ENCODE results near the gene SLC24A3.
A peak's percentile ranks its signal among the peaks of the same experiment; 100 is the strongest.

The SLC24A3 gene

DNA sequence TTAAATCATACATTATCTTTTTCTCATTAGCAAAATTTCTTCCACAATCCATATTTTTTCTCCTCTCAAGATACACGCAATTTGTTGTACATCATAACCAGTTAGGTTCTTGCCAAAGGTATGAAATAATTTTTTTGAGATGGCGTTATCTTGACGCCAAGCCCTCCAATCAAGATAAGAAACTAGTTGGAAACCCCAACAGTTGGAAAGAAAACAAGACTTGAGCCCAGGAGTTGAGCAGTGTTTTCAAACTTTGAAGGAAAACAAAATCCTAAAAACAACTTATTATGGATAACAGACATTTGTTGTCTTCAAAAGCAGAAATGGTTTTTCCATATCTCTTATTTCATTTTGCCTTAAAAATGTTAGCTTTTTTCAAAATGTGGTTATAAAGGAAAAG lies 184.8 kb downstream of the SLC24A3 start:
- no peak for DNase-seq

DNA sequence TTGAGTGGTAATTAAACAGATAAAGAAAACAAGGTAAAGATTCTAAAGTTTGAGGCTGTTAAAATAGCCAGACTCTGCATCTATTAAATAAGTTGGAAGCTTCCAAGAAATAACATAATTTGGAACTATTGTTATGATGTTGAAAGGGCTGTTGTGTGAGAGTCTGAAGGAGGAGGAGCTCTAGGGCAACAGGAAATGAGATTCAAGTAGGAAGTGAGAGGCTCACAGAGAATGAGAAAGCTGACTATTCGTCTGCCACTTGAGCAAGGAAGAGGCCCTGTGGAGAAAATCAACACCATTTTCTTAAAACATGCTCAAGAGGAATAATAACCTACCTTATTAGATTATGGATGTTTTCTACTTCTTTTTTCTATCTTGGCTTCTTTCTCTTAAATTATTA lies 185.2 kb downstream of the SLC24A3 start:
- DNase-seq = no peak

DNA sequence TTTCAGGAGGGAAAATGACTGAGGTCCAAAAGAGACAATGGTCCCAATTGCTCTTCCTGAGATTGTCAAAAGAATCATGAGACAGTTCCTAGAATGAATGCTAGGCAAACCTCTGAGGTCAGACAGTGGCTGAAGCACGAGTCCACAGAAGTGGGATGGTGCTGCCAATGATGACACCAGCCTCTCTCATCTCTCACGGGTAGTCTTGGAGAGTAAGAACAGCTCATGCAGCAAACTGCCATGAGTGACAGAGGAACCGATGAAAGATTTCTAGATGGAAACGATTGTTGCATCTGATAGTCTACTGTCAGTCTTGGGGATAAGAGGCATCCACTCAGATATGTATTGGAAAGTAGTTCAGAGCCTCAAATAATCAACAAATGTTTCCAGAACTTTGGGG lies 188.7 kb downstream of the SLC24A3 start:
- no peak for DNase-seq

DNA sequence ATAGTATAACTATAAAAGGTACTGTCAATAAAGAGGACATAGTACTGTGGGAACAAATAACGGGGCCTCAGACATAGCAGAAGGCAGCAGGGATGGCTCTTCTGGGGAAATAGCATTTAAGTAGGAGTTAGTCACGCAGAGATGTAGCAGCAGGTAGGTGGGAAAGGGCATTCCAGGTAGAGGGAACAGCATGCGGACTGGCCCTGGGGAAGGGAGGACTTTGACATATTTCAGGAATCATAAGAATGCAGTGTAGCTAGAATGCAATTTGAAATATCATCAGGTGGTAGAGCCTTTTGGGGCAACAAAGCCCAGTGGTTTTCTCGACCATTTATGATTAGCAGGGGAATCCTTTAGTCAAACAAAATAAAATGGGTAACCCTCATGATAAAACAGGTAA lies 191.1 kb downstream of the SLC24A3 start:
- no peak for DNase-seq

DNA sequence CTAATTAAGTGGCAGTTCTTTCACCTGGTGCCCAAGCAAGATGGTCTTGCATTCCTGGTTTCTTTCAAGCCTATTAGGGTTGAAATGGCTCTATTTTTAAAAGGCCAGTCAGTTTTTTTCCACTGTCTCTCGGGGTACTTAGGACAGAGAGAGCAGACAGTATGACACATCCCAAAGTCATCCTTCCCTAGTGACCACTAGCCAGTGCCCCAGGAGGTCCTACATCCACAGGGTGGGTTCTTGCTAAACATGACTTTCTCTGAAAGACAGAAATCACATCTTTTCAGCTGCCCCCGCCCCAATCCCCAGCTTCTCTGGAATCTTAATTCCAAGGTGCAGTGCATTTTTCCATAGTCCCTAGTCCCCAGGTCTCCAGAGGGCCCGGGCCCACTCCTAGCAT lies 192.4 kb downstream of the SLC24A3 start:
- DNase-seq = no peak

DNA sequence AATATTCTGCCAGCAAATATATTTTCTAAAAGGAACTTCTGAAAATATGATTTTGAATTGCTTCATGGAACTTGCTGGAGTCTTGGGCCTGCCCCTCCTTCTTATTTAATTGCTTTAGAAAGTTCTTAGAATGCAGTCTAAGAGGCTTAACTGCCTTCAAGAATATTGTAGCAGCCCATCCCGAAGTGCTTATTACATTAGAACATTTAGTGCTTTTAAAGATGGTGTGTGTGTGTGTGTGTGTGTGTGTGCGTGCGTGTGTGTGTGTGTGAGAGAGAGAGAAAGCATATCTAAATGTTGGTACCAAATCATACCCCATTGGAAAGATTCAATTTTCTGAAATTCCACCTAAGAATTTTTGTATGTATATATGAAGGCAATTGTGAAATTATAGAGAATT lies 193.5 kb downstream of the SLC24A3 start:
- no peak for DNase-seq

DNA sequence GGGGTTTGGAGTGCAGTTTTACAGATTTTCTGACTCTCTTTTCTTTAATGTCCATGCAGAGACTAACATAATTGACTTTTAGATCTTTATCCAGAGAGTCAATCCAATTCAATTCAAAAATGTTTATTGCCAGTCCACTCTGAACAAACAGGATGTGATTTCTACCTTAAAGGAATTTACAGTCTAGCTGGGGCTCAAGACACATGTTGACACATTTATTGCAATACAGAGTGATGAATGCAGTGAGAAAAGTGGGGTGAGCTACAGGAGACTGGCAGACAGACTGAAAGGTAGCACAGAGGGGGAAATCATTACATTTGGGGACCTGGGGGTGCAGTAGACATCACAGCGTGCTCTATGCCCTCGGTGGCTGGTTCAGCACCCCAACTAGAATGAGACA lies 193.9 kb downstream of the SLC24A3 start:
- DNase-seq = no peak

DNA sequence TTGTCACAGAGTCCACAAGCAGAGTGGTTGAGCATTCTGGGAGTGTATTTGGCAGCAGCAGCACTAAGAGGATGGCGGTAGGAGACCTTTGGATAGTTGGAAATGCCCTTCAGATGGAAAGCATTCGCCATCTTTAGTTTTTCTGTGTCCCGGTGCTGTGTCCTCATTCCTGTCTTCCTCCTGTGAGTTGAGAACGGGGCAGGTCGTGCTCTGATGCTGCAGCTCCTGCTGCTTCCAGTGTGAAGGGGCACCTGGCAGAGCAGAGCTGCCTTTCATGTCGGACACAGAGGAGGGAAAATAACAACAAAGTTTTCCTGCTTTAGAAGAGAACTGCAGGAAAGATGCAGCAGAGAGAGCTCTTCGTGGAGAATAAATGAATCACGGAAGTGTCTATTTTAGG lies 194.8 kb downstream of the SLC24A3 start:
- no peak for DNase-seq

DNA sequence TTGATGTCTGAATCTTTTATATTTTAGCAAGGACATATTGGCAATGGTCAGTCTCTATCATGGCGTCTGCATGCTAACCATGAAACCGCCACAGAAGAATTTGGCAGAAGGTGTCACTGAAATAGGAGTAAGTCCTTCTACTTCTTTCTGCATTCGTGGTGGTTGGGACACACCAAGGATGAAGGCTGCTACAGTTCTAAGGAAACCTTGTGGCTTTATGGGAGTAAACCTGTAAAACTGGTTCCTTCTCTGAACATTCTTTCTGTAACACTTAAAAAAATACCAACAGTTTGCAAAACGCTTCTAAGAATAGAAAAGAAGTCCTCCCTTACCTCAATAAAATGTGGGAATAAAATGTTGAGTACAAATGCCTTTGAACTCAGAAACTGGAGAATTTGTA lies 195.3 kb downstream of the SLC24A3 start:
- DNase-seq = no peak

DNA sequence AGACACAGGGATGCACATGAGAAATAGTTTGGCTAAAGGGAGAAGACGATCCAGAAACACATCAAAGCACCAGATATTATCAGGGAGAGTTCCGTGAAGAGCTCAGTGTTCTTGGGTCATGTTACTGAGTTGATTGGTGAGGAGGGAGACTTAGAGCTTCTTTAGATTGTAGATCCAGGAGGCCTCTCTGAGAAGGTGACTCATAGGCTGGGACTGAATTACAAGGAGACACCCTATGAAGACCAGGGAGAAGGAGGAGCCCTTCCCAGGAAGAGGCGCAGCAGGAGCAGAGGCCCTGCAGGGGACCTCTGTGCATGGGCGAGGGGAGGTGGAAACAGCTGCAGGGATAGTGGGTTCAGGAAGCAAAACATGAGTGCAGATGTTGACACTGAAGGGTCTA lies 196.5 kb downstream of the SLC24A3 start:
- DNase-seq = no peak

DNA sequence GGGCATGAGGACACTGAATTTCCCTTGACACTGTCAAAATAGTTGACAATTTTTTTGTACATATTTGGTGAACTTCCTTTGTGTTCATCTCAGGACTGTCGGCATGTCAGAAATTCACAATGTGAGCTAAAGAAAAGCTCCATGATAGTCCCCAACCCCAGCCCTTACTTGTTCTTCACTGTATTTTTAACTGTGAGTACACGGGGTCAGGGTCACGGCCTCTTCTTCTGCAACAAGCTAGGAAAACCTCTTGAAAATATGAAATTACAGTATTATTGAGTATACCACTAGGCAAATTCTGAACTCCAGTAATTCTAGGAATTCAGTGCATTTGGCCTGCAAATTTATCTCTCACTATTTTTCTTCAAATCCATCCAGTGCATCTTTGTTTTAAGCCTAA lies 199.4 kb downstream of the SLC24A3 start:
- no peak for DNase-seq

DNA sequence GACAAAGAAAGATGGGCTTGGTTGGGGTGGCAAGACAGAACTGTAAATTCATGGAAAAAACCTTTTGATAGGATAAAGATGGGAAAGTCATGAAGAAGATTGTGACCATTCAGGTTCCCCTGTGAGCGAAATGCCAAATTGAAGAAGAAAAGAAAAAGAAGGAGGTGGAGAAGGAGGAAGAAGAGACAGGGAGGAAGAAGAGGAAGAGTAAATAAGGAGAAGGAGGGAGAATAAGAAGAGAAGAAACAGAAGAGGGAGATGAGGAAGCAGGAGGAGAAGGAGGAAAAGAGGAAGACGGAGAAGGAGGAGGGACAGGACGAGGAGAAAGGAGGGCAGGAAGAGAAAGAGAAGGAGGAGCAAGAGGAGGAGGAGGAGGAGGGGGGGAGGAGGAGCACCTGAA lies 199.8 kb downstream of the SLC24A3 start:
- no peak for DNase-seq

DNA sequence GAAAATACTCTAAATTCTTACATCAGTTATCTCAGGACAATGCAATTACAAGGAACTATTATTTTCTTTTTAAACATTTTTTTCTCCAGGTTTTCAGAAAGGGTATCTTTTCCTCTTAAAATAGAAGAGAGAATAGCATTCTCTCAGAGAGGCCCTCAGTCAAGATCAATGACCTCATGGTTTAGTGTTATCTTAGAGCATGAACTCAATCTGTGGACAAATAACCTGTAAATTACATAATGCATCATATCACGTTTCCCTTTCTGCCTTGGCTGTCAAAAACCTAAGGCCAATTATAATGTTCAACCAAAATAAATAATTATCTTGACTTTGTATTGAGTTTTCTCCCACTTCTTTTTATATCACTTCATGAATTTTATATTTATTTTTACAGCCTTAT lies 202.2 kb downstream of the SLC24A3 start:
- no peak for DNase-seq

DNA sequence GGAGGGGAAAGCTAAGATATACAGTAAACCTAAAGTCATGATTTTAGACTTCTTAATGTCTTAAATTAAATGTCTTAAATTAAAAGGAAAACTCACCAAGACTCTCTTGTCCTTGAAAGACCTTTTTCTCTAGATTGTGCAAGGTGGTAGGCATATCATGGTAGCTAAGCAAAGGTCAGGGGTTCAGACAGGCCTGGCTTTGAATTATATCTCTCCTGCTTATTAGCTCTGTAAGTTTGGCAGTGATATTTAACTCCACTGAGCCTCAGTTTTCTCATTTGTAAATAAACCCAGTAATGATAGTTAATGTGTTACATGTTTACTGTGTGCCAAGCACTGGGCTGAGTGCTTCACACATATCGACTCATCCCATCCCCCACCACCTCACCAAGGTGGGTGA lies 203.3 kb downstream of the SLC24A3 start:
- no peak for DNase-seq

DNA sequence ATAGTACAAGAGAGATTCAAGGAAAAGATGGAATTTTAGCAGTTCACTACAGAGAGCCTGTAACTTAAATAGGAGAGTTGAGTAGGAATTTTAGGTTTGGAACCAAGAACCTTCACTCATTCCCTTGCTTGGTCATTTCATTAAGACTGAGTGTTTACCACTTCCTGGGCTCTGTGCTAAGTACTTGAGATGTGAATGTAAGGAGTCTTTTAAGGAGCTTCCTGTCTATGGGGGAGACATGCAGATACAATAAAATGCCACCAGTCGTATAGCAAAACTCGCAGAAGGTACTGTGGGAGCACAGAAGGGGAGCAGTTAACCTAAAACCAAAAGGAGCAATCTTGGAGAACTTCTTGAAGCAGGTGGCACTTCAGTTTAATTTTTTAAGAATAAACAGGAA lies 204.2 kb downstream of the SLC24A3 start:
- no peak for DNase-seq

DNA sequence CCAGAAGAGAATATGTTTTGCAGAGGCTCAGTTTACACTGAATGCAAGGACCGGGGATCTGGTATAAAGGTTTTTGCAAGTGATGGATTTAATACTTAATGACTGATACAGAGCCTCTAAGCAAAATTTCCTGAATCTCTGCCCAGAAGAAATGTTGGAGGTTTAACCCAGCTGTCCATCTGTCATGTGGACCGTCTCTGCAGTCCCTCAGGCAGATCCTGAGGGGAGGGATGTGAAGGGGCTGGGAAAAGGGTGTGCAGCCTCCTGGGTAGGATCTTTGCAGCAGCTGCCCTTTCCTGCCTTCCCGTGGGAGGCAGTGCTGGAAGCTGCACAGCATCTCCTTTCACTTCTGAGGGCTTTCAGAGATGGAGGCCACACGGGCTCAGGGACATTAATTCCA lies 207.0 kb downstream of the SLC24A3 start:
- DNase-seq = no peak

DNA sequence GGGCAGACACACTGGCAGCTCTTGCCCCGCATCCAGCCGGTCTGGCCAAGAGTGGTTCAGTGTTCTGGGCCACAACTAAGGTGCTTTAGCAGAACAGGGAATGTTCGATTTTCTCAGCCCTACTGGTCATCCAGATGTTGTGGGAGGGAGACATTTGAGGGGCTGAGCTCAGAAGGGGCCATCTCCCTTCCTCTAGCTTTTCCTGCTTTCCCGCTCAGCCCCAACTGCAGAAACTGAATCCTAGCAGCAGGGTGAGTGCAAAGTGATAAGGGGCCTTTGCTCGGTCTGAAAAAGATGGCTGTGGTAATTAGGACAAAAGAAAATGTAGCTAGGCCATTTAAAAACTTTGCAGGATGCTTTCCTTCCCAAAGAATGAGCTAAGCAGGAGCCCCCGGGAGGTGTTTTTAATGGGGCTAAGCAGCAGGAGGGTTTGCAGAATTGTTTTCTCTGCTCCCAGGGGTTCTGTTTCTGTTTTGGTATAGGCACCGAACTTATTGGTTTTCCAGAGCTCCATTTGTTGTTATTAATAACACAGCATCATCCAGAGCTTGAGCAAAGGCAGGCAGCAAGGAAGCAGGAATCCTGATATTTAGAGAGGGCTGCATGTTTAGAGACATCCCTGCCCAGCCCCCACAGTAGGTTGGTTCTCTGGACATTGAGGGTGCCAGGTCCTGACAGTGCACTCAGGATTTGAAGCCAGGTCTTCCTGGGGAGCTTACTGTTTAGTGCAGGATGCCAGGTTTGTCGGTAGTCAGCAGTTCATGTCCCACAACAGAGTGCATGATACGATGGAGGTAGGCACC lies 210.9 kb downstream of the SLC24A3 start:
- no peak for DNase-seq

DNA sequence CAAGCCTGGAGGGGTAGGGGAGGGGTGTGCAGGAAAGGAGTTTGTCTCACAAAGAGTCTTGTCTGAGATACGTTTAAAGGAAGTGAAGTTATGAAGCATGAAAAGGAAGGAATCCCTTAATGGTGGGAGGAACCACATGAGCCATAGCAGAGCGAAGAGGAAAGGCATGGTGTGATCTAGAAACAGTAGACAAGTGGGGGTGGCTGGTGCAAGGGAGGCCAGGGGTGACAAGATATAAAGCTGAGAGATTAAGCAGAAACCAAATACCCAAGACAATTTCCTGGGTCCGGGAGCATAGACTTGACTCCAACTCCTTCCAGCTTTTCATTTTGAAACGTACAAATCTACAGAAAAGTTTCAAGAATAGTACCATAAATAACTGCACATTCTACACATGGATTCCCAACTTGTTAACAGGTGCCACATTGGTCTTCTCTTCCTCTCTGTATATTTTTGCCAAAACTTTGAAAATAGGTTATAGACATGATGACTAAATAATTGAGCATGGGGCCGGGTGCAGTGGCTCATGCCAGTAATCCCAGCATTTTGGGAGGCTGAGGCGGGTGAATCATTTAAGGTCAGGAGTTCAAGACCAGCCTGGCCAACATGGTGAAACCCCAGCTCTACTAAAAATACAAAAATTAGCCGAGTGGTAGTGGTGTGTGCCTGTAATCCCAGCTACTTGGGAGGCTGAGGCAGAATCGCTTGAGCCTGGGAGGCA lies 211.6 kb downstream of the SLC24A3 start:
- DNase-seq = peak; percentile 35

DNA sequence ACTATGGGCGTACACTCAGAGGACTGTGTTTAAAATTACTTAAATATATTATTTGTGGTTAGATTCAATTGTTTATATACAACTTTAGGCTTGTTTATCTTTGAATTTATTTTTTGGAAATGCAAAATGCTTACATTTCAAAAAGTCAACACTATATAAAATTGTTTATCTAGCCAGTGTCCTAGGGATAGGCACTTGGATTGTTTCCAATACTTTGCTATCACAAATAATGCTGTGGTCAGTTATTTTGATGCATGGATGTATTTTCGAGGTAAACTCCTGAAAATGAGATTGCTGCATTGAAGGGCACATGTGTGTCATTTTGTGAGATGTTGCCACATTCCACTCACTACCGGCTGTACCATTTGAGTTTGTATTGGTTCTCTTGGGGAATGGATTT lies 213.9 kb downstream of the SLC24A3 start:
- DNase-seq = no peak

DNA sequence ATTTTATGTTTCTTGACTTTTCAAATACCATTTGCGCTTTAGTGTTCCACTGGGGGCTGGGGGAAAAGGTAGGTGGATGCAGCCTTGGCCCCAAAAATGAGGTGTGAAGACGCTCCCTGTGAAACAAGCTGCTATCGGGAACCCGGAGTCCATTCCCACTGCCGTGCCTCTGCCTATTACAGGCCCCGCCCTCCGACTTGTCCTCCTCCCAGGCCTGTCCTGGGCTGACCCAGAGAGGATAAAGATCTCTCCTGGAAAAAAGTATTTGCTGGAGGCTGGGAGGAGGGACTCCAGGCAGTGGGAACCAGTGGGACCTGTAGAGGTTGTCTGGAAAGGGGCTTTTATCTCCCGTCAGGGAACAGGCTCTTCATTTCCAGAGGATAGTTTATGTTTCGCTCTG lies 215.0 kb downstream of the SLC24A3 start:
- DNase-seq = no peak

DNA sequence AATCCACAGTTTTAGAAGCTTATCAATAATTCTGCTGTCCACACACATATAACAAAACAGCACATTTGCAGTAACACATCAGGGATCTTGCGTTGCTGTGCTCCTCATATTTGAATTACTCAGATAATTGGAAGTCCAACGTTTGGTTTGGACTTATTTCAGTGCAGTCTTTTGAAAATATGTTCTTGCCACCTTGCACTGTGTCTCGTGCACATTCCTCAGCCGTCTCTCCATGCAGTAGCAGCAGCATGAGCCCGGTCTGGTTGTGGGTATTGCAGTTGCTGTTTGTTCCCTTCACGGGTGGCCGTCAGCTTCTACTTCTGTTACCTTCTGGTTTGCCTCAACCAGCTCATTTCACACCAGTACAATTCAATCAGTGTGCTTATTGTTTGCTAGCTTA lies 215.5 kb downstream of the SLC24A3 start:
- no peak for DNase-seq

DNA sequence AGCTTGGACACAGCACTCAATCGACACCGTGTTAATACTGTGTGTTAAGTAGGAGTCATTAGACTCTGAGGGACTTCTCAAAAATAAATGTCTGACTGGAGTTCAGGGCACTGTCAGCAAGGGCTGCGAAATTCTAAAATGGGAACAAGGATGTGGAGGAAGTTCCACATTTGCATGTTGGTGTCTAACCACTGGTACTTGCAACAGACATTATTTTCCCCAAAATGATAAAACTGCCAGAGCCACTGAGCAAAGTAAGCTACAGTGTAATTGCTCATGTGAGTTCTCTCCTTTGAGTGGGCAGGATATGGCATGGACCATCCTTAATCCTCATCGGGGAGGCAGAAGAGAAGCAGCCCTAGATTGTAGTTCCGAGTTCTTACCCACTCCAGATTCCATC lies 215.9 kb downstream of the SLC24A3 start:
- DNase-seq = peak; percentile 69

DNA sequence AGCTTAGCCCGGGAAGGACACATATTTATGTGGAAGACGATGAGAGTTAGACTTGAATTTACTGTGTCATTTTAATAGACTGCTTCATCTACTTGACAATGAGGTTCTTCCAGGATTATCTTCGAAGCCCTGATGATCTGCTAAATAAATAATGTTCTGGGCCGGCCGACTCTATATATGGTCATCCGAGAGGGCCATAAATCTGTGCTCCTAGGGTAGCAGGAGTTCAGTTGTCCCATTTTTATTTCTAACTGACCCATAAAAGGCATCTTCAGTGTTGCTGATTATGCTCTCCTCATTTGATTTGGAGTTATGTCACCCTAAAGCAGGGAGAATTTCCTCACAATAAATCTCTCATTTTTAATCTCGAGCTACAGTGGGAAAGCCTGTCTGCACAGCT lies 217.1 kb downstream of the SLC24A3 start:
- no peak for DNase-seq

DNA sequence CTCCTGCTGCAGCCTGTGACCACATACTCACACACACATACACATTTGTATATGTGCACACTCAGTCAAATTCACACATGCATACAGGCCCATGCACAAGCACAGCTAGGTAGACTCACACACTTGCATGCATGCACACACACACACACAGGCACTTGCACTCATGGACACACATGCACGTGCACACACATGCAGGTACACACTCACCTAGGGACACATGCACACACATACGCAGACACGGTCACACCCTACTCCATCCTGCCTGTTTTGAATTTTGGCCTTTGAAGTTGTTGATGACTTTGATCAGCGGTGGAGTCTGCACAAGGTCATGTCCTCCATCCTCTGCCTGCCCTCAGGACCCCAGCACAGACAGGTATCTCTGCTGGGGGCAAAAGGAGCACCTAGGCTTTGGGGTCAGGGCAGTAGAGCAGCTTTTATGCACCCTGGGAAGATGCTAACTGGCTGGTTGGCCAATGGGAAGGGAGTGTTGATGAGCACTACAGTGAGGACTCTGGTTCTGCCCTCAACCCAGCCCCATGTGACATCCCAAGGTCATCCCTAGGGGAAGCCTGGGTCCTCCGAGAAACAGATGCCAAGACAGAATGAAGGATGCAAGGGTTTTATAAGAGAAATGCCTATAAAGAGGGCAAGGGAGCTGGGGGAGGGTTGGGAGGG lies 218.3 kb downstream of the SLC24A3 start:
- no peak for DNase-seq
